Activated effector memory CD4-positive, alpha-beta T cell treated with Interleukin-2 at 50 U/mL for 16 hours (primary cell): Measurements from ENCODE around the gene VSIG10.
A peak's percentile ranks its signal among the peaks of the same experiment; 100 is the strongest.
"Not testable (repeated sequence)": the region's sequence is repeated elsewhere in the genome, so short reads cannot be mapped to it uniquely, and the experiment has no call there.

Source experiments
- DNase-seq: peaks from one replicate; pipeline ENCODE4 v3.0.0-alpha.2; 2020

Gene VSIG10

GRCh38 chr12:118023301-118023860 is 80.4 kb downstream of the VSIG10 start:
- DNase-seq = no peak

GRCh38 chr12:118022728-118023109 is 81.1 kb downstream of the VSIG10 start:
- DNase-seq = no peak

GRCh38 chr12:118022097-118022727 is 81.6 kb downstream of the VSIG10 start:
- not testable (repeated sequence) for DNase-seq

GRCh38 chr12:118020036-118020435 is 83.8 kb downstream of the VSIG10 start:
- DNase-seq = no peak

- DNase-seq = no peak
These were observed 85.9 kb downstream of the VSIG10 start for GRCh38 chr12:118017926-118018325.

- DNase-seq = peak; percentile 96
These were observed 87.2 kb downstream of the VSIG10 start, which contains the start of gene RFC5 for GRCh38 chr12:118016424-118017264. RFC5 (plus strand) TSS chr12:118016703; CDS start chr12:118016828, 125 bp downstream.

GRCh38 chr12:118015944-118016343 is 87.9 kb downstream of the VSIG10 start:
- DNase-seq = no peak

- no peak for DNase-seq
These were observed 88.5 kb downstream of the VSIG10 start for GRCh38 chr12:118015306-118015705.
